SJCRH30 (cell line): Measurements from ENCODE around the gene TTC1. TPM values are rescaled to one million over a fixed set of nuclear protein-coding genes. Genes with fewer than 3 reads are reported as not detected.
"Not testable (repeated sequence)": the region's sequence is repeated elsewhere in the genome, so short reads cannot be mapped to it uniquely, and the experiment has no call there.

Experiments used
- DNase-seq, 2 experiments: peaks; one replicate each; pipeline ENCODE4 v3.0.0-alpha.2; 2015 to 2020
- H3K27ac ChIP-seq: fragments of 250-450 bp; sonication (Bioruptor Pico); 2 replicates; pipeline ENCODE4 v1.5.1; 2020; ENCODE audit warnings: mild to moderate bottlenecking, moderate library complexity
- H3K27me3 ChIP-seq: fragments of 250-450 bp; sonication (Bioruptor Pico); 2 replicates; pipeline ENCODE4 v1.5.1; 2020; ENCODE audit warnings: mild to moderate bottlenecking, moderate library complexity
- H3K36me3 ChIP-seq: fragments of 250-450 bp; sonication (Bioruptor Pico); 2 replicates; pipeline ENCODE4 v1.5.1; 2020; ENCODE audit warnings: mild to moderate bottlenecking, moderate library complexity
- H3K4me1 ChIP-seq: fragments of 250-450 bp; sonication (Bioruptor Pico); 2 replicates; pipeline ENCODE4 v1.5.1; 2020; ENCODE audit warnings: mild to moderate bottlenecking, moderate library complexity
- H3K4me3 ChIP-seq: fragments of 250-450 bp; sonication (Bioruptor Pico); 2 replicates; pipeline ENCODE4 v1.5.1; 2020; ENCODE audit warnings: mild to moderate bottlenecking, moderate library complexity
- H3K9me3 ChIP-seq: fragments of 250-450 bp; sonication (Bioruptor Pico); replicated peaks from 2 replicates; pipeline ENCODE4 v1.5.1; 2020; ENCODE audit warnings: mild to moderate bottlenecking, moderate library complexity
- total RNA-seq: library from RNA; depleted of rRNA; stranded (reverse); fragments of >200 nt; shearing (Covaris generic); gene quantifications from 2 replicates; pipeline ENCODE4 v1.2.3, GENCODE V29; 2014

TTC1 gene
- total RNA-seq, 1 experiment from 2014 or later = 59.8 TPM

DNA sequence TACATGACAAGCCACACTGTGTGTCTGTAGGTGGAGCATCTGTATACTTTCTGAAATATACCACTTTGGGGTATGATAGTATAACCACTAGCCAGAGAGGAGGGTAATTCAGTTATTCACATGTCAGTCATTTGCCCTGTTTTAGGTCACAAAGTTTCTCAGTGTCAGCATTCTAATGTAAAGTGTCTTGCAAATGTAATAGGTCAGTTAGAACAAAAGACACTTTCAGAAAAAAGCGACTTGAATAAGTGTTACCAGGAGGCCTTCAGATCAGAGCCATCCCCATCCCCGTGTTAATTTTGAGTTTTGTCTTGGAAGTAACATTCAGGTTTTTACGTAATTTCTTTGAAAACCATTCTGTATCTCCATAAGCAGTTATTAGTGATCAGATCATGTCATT lies 33.7 kb downstream of the TTC1 start:
- peaks cover 22% of the 10 kb centered on the region; the same call in 1 of the 2 replicates for H3K36me3 ChIP-seq
- H3K27ac ChIP-seq = no peak overlapping the region
- no peak overlapping the region for H3K4me3 ChIP-seq
- no peaks in the 10 kb centered on the region for H3K27me3 ChIP-seq
- no peak for DNase-seq
- H3K4me1 ChIP-seq = no peaks in the 10 kb centered on the region
- no peaks in the 10 kb centered on the region for H3K9me3 ChIP-seq

DNA sequence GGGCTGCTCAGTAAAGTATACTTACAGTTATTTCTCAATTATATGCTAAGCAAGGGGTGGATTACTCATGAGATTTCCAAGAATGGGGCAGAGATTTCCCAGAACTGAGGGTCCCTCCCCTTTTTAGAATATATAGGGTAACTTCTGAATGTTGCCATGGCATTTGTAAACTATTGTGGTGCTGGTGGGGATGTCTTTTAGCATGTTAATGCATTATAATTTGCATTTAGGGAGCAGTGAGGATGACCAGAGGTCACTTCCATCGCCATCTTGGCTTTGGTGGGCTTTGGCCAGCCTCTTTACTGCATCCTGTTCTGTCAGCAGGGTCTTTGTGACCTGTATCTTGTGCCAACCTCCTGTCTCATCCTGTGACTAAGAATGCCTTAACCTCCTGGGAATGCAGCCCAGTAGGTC lies 35.5 kb downstream of the TTC1 start:
- no peak overlapping the region for H3K27ac ChIP-seq
- H3K27me3 ChIP-seq = no peaks in the 10 kb centered on the region
- no peaks in the 10 kb centered on the region for H3K9me3 ChIP-seq
- no peak overlapping the region for H3K4me3 ChIP-seq
- H3K4me1 ChIP-seq = no peaks in the 10 kb centered on the region
- peaks cover 16% of the 10 kb centered on the region; the same call in 1 of the 2 replicates for H3K36me3 ChIP-seq
- DNase-seq = no peak

DNA sequence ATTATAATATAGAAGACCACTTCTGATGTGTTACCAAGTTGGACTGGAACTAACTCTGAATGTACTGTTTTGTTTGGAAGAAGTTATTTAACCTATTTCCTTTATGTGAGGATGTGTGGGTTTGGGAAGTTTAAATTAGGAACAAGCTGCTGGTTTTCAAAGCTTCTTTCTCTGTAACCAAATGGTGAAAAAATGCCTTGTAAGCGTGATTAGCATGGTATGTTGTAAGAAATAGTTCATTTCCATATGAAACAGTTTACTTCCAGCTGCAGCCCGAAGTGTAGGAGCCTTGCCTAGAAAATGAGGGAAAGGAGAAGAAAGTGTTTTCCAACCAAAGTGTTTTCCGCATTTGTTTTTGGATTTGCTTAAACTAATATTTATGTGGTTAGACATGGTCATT lies 36.0 kb downstream of the TTC1 start:
- peaks cover 10% of the 10 kb centered on the region; the same call in 1 of the 2 replicates for H3K36me3 ChIP-seq
- no peak overlapping the region for H3K27ac ChIP-seq
- no peaks in the 10 kb centered on the region for H3K27me3 ChIP-seq
- H3K9me3 ChIP-seq = no peaks in the 10 kb centered on the region
- no peak overlapping the region for H3K4me3 ChIP-seq
- no peaks in the 10 kb centered on the region for H3K4me1 ChIP-seq
- no peak for DNase-seq

DNA sequence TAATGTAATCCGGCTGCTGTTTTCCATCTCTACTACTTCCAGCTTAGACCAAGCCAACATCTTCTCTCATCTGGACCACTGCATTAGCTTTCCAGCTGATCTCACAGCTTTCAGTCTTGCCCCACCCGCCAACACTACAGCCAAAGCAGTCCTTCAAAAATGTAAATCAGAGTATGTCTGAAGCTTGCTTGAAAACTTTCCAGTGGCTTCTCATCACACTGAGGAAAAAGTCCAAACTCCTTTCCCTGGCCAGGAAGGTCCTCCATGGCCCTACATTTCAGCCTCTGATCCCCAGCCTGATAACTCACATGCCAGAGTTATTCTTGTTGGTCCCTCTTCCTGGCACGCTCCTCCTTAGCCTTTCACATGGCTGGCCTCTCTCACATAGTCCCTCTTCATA lies 38.5 kb downstream of the TTC1 start:
- DNase-seq = no peak
- Histone ChIP-seq H3K4me3 (no peak overlapping the region), H3K27me3 (no peaks in the 10 kb centered on the region), H3K27ac (no peak overlapping the region), H3K36me3 (peaks cover 17% of the 10 kb centered on the region), H3K9me3 (no peaks in the 10 kb centered on the region), H3K4me1 (no peaks in the 10 kb centered on the region)

DNA sequence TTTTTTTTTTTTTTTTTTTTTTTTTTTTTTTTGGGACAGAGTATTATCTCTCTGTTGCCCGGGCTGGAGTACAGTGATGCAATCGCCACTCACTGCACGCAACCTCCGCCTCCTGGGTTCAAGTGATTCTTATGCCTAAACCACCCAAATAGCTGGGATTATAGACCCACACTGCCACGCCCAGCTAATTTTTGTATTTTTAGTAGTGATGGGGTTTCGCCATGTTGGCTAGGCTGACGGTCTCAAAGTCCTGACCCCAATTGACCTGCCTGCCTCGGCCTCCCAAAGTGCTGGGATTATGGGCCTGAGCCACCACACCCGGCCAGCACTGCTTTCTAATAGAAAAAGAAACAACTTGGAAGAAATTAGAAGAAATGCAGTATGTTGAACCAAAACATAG lies 39.2 kb downstream of the TTC1 start:
- Histone ChIP-seq H3K27ac (no peak overlapping the region), H3K36me3 (peaks cover 21% of the 10 kb centered on the region), H3K4me1 (no peaks in the 10 kb centered on the region), H3K27me3 (no peaks in the 10 kb centered on the region), H3K4me3 (no peak overlapping the region), H3K9me3 (no peaks in the 10 kb centered on the region)
- no peak for DNase-seq

DNA sequence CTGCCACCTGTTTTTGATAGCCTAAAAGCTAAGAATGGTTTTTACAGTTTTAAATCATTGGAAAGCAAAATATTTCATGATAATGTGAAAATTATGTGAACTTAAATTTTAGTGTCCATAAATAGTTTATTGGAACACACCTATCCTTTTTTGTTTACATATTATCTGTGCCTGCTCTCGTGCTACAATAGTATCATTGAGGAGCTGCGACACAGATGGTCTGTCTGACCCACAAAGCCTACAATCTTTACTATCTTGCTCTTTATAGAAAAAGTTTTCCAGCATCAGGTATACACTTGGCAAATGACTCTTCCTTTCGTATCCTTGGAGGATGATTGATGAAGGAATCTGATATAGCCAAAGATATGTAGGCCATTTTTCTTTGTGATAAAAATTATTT lies 40.2 kb downstream of the TTC1 start:
- no peaks in the 10 kb centered on the region for H3K27me3 ChIP-seq
- H3K4me1 ChIP-seq = no peaks in the 10 kb centered on the region
- peaks cover 29% of the 10 kb centered on the region for H3K36me3 ChIP-seq
- H3K4me3 ChIP-seq = no peak overlapping the region
- no peaks in the 10 kb centered on the region for H3K9me3 ChIP-seq
- no peak overlapping the region for H3K27ac ChIP-seq
- DNase-seq = no peak

DNA sequence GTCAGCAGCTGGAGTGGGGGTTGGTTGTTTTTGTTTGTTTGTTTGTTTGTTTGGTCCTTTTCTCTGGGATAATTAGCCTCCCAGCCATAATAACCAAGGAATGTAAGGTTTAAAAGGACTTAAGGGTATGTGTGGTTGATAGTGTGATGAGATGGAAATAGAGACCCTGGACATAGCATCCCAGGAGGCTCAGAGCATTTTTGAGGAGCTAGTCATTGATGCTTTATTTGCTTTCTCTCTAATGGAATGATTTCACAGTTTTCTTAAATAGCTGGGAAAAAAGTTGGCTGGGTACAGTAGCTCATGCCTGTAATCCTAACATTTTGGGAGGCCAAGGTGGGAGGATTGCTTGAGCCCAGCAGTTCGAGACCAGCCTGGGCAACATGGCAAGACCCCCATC lies 45.1 kb downstream of the TTC1 start:
- no peak overlapping the region for H3K27ac ChIP-seq
- no peaks in the 10 kb centered on the region for H3K27me3 ChIP-seq
- peaks cover 51% of the 10 kb centered on the region for H3K36me3 ChIP-seq
- no peaks in the 10 kb centered on the region for H3K4me1 ChIP-seq
- H3K4me3 ChIP-seq = no peak overlapping the region
- no peaks in the 10 kb centered on the region for H3K9me3 ChIP-seq
- no peak for DNase-seq

DNA sequence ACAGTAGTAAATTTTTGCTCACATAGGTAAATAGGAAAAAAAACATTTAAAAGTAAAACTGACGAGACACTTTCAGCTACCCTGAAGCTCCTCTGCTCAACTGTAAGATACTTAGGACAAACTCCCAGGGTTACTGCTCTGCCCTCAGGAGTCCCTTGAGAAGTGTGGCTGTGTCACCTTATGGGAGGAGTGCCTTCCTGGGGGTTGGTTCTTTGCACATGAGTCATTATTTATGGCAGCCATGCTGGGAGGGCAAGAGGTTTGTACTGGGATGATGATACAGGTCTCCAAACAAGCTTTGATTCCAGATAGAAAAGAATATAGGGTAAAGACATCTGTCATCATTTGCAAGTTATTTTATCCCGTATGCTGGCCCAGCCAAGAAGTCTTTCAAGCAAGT lies 45.9 kb downstream of the TTC1 start:
- Histone ChIP-seq H3K27ac (no peak overlapping the region), H3K9me3 (no peaks in the 10 kb centered on the region), H3K36me3 (peaks cover 54% of the 10 kb centered on the region), H3K4me3 (no peak overlapping the region), H3K27me3 (no peaks in the 10 kb centered on the region), H3K4me1 (no peaks in the 10 kb centered on the region)
- no peak for DNase-seq

DNA sequence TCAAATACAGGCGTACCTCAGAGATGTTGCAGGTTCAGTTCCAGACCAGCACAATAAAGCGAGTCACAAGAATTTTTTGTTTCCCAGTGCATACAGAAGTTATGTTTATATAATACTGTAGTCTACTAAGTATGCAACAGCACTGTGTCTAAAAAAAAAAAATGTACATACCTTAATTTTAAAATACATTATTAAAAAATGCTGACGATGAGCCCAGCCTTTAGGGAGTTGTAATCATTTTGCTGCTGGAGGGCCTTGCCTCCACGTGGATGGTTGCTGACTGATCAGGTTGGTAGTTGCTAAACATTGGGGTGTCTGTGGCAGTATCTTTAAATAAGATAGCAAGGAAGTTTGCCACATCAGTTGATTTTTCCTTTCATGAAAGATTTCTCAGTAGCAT lies 48.3 kb downstream of the TTC1 start:
- Histone ChIP-seq H3K4me1 (no peaks in the 10 kb centered on the region), H3K27ac (no peak overlapping the region), H3K4me3 (no peak overlapping the region), H3K27me3 (no peaks in the 10 kb centered on the region), H3K9me3 (no peaks in the 10 kb centered on the region), H3K36me3 (peaks cover 41% of the 10 kb centered on the region)
- no peak for DNase-seq

DNA sequence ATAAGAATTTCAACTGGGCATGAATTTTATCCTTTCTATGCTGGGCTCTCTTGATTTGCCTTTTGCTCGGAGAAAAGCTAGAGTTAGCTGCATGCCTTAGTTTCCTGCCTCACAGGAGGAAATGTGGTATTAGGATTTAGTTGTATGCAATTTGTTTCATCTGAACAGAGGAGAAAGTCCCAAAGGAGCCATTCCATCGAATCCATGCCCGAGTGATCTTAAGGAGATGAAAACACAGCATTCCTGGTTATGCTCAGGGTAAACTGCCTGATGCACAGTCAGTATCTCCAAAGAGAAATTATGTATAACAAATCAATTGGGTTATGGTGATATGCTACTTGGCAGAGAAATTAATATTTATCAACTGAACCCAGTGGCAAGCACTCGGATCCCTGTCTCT lies 51.1 kb downstream of the TTC1 start:
- Histone ChIP-seq H3K27me3 (no peaks in the 10 kb centered on the region), H3K4me3 (no peak overlapping the region), H3K27ac (no peak overlapping the region), H3K4me1 (no peaks in the 10 kb centered on the region), H3K9me3 (no peaks in the 10 kb centered on the region), H3K36me3 (peaks cover 19% of the 10 kb centered on the region)
- DNase-seq = no peak

DNA sequence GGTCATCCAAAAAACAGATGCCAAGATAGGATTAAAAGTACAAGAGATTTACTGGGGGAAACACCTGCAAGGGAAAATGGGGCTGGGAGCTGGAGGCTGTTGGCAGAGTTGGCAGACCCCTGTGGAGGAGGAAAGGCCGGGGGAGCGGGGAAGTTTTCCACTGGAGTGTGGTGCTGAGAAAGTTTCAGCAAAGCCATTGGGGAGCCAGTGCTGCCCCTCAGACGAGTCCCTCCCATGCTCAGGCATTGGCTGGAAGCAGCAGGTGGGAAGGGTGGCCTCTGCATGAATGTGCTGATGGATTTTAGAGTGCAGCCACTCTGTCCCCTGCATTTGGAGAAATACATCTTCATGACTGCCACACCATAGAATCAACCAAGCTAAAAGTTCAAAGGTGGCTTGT lies 52.8 kb downstream of the TTC1 start:
- Histone ChIP-seq H3K27ac (no peak overlapping the region), H3K27me3 (no peaks in the 10 kb centered on the region), H3K4me3 (no peak overlapping the region), H3K9me3 (no peaks in the 10 kb centered on the region), H3K36me3 (peaks cover 15% of the 10 kb centered on the region), H3K4me1 (no peaks in the 10 kb centered on the region)
- no peak for DNase-seq

DNA sequence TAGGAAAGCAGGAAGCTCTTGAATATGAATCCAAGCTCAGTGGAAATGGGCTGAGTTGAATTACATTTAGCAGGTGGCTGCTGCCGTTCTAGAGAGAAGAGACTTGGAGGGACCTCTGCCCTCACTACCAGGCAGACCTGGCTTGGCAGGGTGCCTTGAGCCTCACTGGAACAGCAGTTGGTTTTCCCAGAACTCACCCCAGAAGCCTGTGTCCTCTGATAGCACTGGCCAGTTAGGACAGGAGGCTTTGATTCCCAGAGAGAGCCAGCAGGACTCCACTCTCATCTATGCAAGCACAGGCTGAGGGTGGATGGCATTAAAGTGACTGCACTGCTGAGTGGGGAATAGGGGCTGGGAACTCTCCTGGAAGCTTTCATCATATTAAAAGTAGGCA lies 55.5 kb downstream of the TTC1 start:
- Histone ChIP-seq H3K9me3 (no peaks in the 10 kb centered on the region), H3K27ac (no peak overlapping the region), H3K4me3 (no peak overlapping the region), H3K36me3 (peaks cover 5% of the 10 kb centered on the region), H3K27me3 (no peaks in the 10 kb centered on the region), H3K4me1 (no peaks in the 10 kb centered on the region)
- no peak for DNase-seq

DNA sequence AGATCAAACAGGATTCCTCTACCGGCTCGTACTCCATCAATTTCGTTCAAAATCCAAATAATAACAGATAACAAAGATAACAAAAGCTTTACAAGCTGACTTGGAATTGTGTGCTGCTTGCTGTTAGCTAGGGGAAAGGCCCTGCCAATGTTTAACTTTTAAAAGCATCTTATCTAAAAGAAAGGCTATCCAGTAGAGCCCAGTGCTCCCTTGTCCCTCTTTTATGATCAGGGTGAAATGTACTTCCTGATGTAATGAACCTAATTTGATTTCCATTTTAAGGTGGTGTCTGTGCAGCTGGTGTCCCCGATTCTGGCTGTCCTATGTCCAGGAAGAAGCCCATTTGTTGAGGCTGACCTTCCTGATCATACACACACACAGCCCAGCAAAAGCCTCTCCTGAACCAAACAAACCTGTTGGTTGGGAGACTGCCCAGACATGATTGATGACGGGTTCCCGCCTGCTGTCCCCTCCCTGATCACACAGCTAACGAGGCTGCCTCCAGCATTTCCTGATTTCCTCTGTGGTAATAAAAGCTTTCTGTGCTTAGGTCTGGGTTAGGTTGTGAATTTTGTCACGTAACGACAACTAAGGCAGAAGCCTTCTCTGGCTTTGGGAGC lies 56.2 kb downstream of the TTC1 start:
- Histone ChIP-seq H3K27ac (no peak overlapping the region), H3K36me3 (peaks cover 5% of the 10 kb centered on the region; the same call in 1 of the 2 replicates), H3K27me3 (no peaks in the 10 kb centered on the region), H3K4me3 (no peak overlapping the region), H3K4me1 (no peaks in the 10 kb centered on the region), H3K9me3 (no peaks in the 10 kb centered on the region)
- DNase-seq = no peak

DNA sequence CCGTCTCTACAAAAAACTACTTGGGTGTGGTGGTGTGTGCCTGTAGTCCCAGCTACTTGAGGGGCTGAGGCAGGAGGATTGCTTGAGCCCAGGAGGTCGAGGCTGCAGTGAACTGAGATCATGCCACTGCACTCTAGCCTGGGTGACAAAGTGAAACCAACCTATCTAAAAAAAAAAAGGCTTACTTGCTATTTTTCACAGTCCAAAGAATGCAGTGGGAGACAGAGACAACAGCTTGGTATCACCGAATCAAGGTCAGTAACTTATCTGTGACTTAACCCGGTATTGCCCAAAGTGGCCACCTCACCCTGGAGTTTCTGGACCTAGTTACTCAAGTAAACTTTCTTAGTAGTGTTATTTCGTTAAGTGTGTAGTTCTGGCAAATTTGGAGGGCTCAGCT lies 60.2 kb downstream of the TTC1 start:
- H3K27ac ChIP-seq, DNase-seq, H3K9me3 ChIP-seq, H3K27me3 ChIP-seq, H3K36me3 ChIP-seq, H3K4me1 ChIP-seq, H3K4me3 ChIP-seq: not testable (repeated sequence)

DNA sequence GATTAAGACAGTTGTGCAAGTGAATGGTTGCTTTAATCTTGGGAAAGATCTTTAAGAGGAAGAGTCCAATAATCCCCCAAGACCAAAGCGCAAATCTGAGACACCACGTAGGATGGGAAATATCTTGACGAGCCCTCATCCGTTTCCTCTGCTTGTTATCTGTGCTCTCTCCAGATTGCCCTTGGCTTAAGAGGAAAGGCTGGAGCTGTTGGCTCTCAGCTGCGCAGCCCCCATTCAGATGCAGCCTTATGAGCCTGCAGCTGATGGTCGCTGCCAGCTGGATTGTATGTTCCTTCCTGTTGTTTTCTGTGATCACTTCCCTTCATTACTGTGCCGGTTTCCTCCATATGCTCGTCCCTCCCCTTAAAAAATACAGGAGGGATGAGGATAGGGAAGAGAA lies 62.6 kb downstream of the TTC1 start:
- Histone ChIP-seq H3K9me3 (no peaks in the 10 kb centered on the region), H3K4me3 (no peak overlapping the region), H3K4me1 (peaks cover 5% of the 10 kb centered on the region; the same call in 1 of the 2 replicates), H3K36me3 (0 out of 2 replicates have a peak, but pooled peaks cover under 1% of the 10 kb centered on the region), H3K27me3 (no peaks in the 10 kb centered on the region), H3K27ac (no peak overlapping the region)
- no peak for DNase-seq

DNA sequence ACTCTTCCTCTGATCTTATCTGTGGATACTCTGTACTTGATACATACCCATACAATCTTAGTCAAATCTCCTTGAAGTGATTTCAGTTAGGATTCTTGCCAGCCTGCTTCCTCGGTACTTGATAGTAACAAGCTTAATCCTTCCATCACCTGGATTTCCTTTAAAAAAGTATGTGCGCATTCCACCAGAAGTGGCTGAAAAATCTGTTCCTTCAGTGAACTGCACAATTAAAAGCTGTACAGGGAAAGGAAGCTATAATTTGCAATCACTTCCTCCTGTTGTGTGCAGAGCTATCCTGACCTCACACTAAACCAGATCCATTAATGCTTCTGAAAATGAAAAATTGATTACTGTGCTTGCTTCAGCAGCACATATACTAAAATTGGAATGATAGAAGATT lies 63.0 kb downstream of the TTC1 start:
- Histone ChIP-seq H3K4me1 (peaks cover 5% of the 10 kb centered on the region; the same call in 1 of the 2 replicates), H3K36me3 (no peaks in the 10 kb centered on the region), H3K27me3 (no peaks in the 10 kb centered on the region), H3K27ac (no peak overlapping the region), H3K4me3 (no peak overlapping the region), H3K9me3 (no peaks in the 10 kb centered on the region)
- DNase-seq = no peak
